WTC11 (cell line): ENCODE measurements around the gene TEX10. TPM values are rescaled to one million over a fixed set of nuclear protein-coding genes. Genes with fewer than 3 reads are reported as not detected.

Source experiments
- ATAC-seq: fragments of 200-7000 bp; cut with Tn5 transposase; 2 replicates; pipeline ENCODE4 v1.10.0; 2021; ENCODE audit warnings: mild to moderate bottlenecking, moderate library complexity
- CTCF ChIA-PET: fragments of 300-600 bp; sonication (Branson Sonifier 250); formaldehyde crosslinking; loops from one replicate; lab custom pipeline; 2021; ENCODE audit warnings: antibody characterized with exemption; lab: Charles Lee
- POLR2A ChIA-PET: fragments of 350-600 bp; sonication (Branson Sonifier 250); formaldehyde crosslinking; loops from one replicate; lab custom pipeline; 2021; ENCODE audit warnings: antibody characterized with exemption; lab: Charles Lee
- DNase-seq: peaks from one replicate; pipeline ENCODE4 v3.0.0; 2021; ENCODE audit warnings: low spot score
- H3K27ac Mint-ChIP-seq: 2 replicates; pipeline ENCODE4 v1.8.0; 2021; ENCODE audit warnings: mixed read lengths
- H3K27me3 Mint-ChIP-seq: 2 replicates; pipeline ENCODE4 v1.8.0; 2021; ENCODE audit warnings: low read depth, mild to moderate bottlenecking, moderate library complexity, mixed read lengths
- H3K36me3 Mint-ChIP-seq: 2 replicates; pipeline ENCODE4 v1.8.0; 2021; ENCODE audit warnings: mixed read lengths
- H3K4me1 Mint-ChIP-seq: 2 replicates; pipeline ENCODE4 v1.8.0; 2022; ENCODE audit warnings: mixed read lengths
- H3K4me3 Mint-ChIP-seq: 2 replicates; pipeline ENCODE4 v1.8.0; 2021; ENCODE audit warnings: mild to moderate bottlenecking, moderate library complexity, mixed read lengths
- H3K9me3 Mint-ChIP-seq: 2 replicates; pipeline ENCODE4 v1.8.0; 2021; ENCODE audit warnings: mixed read lengths
- EMX1 ChIP-seq: fragments of 250-450 bp; sonication (Bioruptor Pico); IDR thresholded peaks from 2 replicates; pipeline ENCODE4 v1.8.0; 2021; ENCODE audit warnings: mild to moderate bottlenecking
- JUN ChIP-seq: sonication (generic); formaldehyde crosslinking; IDR thresholded peaks from 2 replicates; pipeline ENCODE4 v1.8.0; 2023; ENCODE audit warnings: mild to moderate bottlenecking, missing genetic modification reagents
- NFYB ChIP-seq: sonication (generic); formaldehyde crosslinking; conservative IDR thresholded peaks from 2 replicates; pipeline ENCODE4 v1.8.0; 2022; ENCODE audit warnings: low read depth, missing genetic modification reagents
- RORB ChIP-seq: fragments of 250-450 bp; sonication (Bioruptor Pico); IDR thresholded peaks from 2 replicates; pipeline ENCODE4 v1.9.0; 2021; ENCODE audit warnings: mild to moderate bottlenecking
- SMAD3 ChIP-seq: sonication (generic); formaldehyde crosslinking; IDR thresholded peaks from 2 replicates; pipeline ENCODE4 v1.8.0; 2022; ENCODE audit warnings: missing genetic modification reagents, mild to moderate bottlenecking, borderline replicate concordance
- SMAD4 ChIP-seq: sonication (generic); formaldehyde crosslinking; IDR thresholded peaks from 2 replicates; pipeline ENCODE4 v1.8.0; 2022; ENCODE audit warnings: mild to moderate bottlenecking, missing genetic modification reagents
- TEAD1 ChIP-seq: sonication (generic); formaldehyde crosslinking; IDR thresholded peaks from 2 replicates; pipeline ENCODE4 v1.8.0; 2022; ENCODE audit warnings: mild to moderate bottlenecking, missing genetic modification reagents
- ZBTB21 ChIP-seq: sonication (generic); formaldehyde crosslinking; IDR thresholded peaks from 2 replicates; pipeline ENCODE4 v1.8.1; 2023; ENCODE audit warnings: mild to moderate bottlenecking, missing genetic modification reagents, borderline replicate concordance
- ZNF263 ChIP-seq: sonication (generic); formaldehyde crosslinking; IDR thresholded peaks from 2 replicates; pipeline ENCODE4 v1.8.1; 2022; ENCODE audit warnings: low read depth, mild to moderate bottlenecking, moderate library complexity, missing genetic modification reagents
- ZNF423 ChIP-seq: fragments of 250-450 bp; sonication (Bioruptor Pico); IDR thresholded peaks from 2 replicates; pipeline ENCODE4 v2.1.2; 2022; ENCODE audit warnings: mild to moderate bottlenecking, moderate library complexity
- total RNA-seq: library from RNA; stranded (reverse); gene quantifications from 3 replicates; pipeline ENCODE4 v1.2.3, GENCODE V29; 2021
- TF ChIP-seq, protein P1 (sequence below): sonication (generic); formaldehyde crosslinking; IDR thresholded peaks from 2 replicates; pipeline ENCODE4 v1.8.1; 2022; ENCODE audit warnings: missing genetic modification reagents, borderline replicate concordance
- TF ChIP-seq, protein P2 (sequence below): sonication (generic); formaldehyde crosslinking; IDR thresholded peaks from 2 replicates; pipeline ENCODE4 v1.8.1; 2023; ENCODE audit warnings: mild to moderate bottlenecking, moderate library complexity, missing genetic modification reagents
- TF ChIP-seq, protein P3 (sequence below): fragments of 250-450 bp; sonication (Bioruptor Pico); IDR thresholded peaks from 2 replicates; pipeline ENCODE4 v1.8.0; 2021; ENCODE audit warnings: mild to moderate bottlenecking
- TF ChIP-seq, protein P4 (sequence below): sonication (generic); formaldehyde crosslinking; IDR thresholded peaks from 2 replicates; pipeline ENCODE4 v1.8.0; 2023; ENCODE audit warnings: mild to moderate bottlenecking, missing genetic modification reagents
- TF ChIP-seq, protein P5 (sequence below): sonication (generic); formaldehyde crosslinking; IDR thresholded peaks from 2 replicates; pipeline ENCODE4 v1.8.1; 2023; ENCODE audit warnings: mild to moderate bottlenecking, missing genetic modification reagents
- TF ChIP-seq, protein P6 (sequence below): fragments of 250-450 bp; sonication (Bioruptor Pico); IDR thresholded peaks from 2 replicates; pipeline ENCODE4 v1.9.0; 2021; ENCODE audit warnings: mild to moderate bottlenecking
- TF ChIP-seq, protein P7 (sequence below): sonication (generic); formaldehyde crosslinking; IDR thresholded peaks from 2 replicates; pipeline ENCODE4 v1.8.1; 2023; ENCODE audit warnings: mild to moderate bottlenecking, missing genetic modification reagents, moderate library complexity
- TF ChIP-seq, protein P8 (sequence below): sonication (generic); formaldehyde crosslinking; IDR thresholded peaks from 2 replicates; pipeline ENCODE4 v1.8.0; 2022; ENCODE audit warnings: mild to moderate bottlenecking, missing genetic modification reagents
- TF ChIP-seq, protein P9 (sequence below): fragments of 200-600 bp; IDR thresholded peaks from 2 replicates; pipeline ENCODE4 v1.8.0; 2022; ENCODE audit warnings: antibody characterized with exemption

Gene TEX10
- total RNA-seq, 1 experiment from 2014 or later, result 64.7 TPM

DNA sequence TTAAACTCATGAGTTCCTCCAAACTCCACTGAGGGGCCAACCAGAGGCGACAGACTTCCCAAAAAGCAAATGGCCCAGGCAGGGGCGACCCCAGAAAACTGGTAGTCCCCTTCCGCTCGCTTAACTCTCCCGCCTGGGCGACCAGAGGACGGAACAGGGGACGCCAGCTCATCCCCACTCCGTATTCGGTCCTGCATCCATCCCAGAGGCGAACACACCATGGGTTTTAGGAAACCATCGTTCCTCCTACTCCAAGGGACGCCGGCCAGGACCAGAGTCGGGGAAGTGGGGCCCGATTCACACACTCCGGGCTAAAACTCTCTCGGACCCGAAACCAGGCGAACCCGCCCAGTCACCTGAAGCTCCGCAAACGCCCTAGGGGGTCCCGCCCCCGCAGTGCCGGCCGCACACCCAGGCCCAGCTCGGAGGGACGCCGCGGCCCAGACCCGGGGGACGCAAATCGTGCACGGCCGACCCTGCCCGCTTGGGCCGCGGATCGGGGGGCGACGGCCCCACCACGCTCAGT is 478 bp downstream of the TEX10 start:
- H3K4me3 Mint-ChIP-seq, result peak overlapping the region; percentile 94
- peaks cover 11% of the 10 kb centered on the region for H3K9me3 Mint-ChIP-seq
- no peaks in the 10 kb centered on the region for H3K27me3 Mint-ChIP-seq
- peak overlapping the region; percentile 88 for H3K27ac Mint-ChIP-seq
- CTCF ChIA-PET, result interaction anchor here (3.3 kb wide), 1 partner anchor 27 kb away, joined by 18 read pairs; no protein-coding TSS in a partner anchor
- ATAC-seq, result peak; percentile 13
- POLR2A ChIA-PET, result interaction anchor here (0.6 to 1.5 kb wide), 6 partner anchors 9 to 240 kb away, joined by 3 to 5 read pairs (median 4); partner anchors contain the start of genes MSANTD3 and TMEFF1
- peaks cover 50% of the 10 kb centered on the region for H3K4me1 Mint-ChIP-seq
- DNase-seq, result peak; percentile 47
- H3K36me3 Mint-ChIP-seq, result peaks cover 29% of the 10 kb centered on the region
- no peak for TF ChIP-seq JUN (CRISPR knock-in tag)
- TF ChIP-seq, protein P1, sequence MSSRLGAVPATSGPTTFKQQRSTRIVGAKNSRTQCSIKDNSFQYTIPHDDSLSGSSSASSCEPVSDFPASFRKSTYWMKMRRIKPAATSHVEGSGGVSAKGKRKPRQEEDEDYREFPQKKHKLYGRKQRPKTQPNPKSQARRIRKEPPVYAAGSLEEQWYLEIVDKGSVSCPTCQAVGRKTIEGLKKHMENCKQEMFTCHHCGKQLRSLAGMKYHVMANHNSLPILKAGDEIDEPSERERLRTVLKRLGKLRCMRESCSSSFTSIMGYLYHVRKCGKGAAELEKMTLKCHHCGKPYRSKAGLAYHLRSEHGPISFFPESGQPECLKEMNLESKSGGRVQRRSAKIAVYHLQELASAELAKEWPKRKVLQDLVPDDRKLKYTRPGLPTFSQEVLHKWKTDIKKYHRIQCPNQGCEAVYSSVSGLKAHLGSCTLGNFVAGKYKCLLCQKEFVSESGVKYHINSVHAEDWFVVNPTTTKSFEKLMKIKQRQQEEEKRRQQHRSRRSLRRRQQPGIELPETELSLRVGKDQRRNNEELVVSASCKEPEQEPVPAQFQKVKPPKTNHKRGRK (CRISPR knock-in tag), result 0 out of 2 replicates have a peak, but pooled peaks have one; percentile 9
- TF ChIP-seq, protein P2, sequence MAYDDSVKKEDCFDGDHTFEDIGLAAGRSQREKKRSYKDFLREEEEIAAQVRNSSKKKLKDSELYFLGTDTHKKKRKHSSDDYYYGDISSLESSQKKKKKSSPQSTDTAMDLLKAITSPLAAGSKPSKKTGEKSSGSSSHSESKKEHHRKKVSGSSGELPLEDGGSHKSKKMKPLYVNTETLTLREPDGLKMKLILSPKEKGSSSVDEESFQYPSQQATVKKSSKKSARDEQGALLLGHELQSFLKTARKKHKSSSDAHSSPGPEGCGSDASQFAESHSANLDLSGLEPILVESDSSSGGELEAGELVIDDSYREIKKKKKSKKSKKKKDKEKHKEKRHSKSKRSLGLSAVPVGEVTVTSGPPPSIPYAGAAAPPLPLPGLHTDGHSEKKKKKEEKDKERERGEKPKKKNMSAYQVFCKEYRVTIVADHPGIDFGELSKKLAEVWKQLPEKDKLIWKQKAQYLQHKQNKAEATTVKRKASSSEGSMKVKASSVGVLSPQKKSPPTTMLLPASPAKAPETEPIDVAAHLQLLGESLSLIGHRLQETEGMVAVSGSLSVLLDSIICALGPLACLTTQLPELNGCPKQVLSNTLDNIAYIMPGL, result peak; percentile 64; the same call in 1 of the 2 replicates
- TF ChIP-seq ZNF423 (CRISPR knock-in tag), result peak; percentile 38; the same call in 1 of the 2 replicates
- TF ChIP-seq, protein P3, sequence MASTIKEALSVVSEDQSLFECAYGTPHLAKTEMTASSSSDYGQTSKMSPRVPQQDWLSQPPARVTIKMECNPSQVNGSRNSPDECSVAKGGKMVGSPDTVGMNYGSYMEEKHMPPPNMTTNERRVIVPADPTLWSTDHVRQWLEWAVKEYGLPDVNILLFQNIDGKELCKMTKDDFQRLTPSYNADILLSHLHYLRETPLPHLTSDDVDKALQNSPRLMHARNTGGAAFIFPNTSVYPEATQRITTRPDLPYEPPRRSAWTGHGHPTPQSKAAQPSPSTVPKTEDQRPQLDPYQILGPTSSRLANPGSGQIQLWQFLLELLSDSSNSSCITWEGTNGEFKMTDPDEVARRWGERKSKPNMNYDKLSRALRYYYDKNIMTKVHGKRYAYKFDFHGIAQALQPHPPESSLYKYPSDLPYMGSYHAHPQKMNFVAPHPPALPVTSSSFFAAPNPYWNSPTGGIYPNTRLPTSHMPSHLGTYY (CRISPR knock-in tag), result no peak
- TF ChIP-seq SMAD4, result no peak
- no peak for TF ChIP-seq RORB (CRISPR knock-in tag)
- TF ChIP-seq TEAD1 (CRISPR knock-in tag), result no peak

DNA sequence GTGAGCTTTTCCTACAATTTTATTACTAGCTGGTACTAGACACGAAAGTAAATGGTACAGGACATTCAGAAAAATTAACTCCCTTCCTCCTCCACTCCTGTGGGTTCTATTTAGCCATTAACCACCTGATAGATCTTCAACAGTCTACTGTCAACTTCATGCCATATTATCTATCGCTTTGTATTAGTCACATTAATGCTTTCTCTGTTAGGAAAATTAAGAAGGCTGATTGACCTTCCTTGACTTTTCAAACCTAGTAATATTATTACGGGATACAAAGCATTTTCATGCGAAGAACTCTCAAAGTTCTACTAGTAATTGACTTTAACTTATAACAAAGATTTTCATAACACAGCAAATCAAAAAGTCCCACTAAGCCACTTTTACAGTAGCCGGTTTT is 1.2 kb downstream of the TEX10 start:
- H3K4me1 Mint-ChIP-seq, result peaks cover 50% of the 10 kb centered on the region
- ATAC-seq (no peak), DNase-seq (no peak)
- CTCF ChIA-PET, result interaction anchor here (0.7 to 3.3 kb wide), 3 partner anchors 20 to 136 kb away, joined by 3 to 18 read pairs (median 4); no protein-coding TSS in a partner anchor
- peaks cover 35% of the 10 kb centered on the region for H3K36me3 Mint-ChIP-seq
- peak overlapping the region; percentile 94 for H3K4me3 Mint-ChIP-seq
- no peaks in the 10 kb centered on the region for H3K27me3 Mint-ChIP-seq
- POLR2A ChIA-PET, result interaction anchor here (0.9 to 1.5 kb wide), 4 partner anchors 11 to 121 kb away, joined by 4 to 5 read pairs (median 4); partner anchors contain the start of genes MSANTD3 and TMEFF1
- H3K9me3 Mint-ChIP-seq, result peaks cover 11% of the 10 kb centered on the region
- H3K27ac Mint-ChIP-seq, result peak overlapping the region; percentile 88; the same call in 1 of the 2 replicates
- TF ChIP-seq, protein P4, sequence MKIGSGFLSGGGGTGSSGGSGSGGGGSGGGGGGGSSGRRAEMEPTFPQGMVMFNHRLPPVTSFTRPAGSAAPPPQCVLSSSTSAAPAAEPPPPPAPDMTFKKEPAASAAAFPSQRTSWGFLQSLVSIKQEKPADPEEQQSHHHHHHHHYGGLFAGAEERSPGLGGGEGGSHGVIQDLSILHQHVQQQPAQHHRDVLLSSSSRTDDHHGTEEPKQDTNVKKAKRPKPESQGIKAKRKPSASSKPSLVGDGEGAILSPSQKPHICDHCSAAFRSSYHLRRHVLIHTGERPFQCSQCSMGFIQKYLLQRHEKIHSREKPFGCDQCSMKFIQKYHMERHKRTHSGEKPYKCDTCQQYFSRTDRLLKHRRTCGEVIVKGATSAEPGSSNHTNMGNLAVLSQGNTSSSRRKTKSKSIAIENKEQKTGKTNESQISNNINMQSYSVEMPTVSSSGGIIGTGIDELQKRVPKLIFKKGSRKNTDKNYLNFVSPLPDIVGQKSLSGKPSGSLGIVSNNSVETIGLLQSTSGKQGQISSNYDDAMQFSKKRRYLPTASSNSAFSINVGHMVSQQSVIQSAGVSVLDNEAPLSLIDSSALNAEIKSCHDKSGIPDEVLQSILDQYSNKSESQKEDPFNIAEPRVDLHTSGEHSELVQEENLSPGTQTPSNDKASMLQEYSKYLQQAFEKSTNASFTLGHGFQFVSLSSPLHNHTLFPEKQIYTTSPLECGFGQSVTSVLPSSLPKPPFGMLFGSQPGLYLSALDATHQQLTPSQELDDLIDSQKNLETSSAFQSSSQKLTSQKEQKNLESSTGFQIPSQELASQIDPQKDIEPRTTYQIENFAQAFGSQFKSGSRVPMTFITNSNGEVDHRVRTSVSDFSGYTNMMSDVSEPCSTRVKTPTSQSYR (CRISPR knock-in tag), result no peak
- TF ChIP-seq, protein P5, sequence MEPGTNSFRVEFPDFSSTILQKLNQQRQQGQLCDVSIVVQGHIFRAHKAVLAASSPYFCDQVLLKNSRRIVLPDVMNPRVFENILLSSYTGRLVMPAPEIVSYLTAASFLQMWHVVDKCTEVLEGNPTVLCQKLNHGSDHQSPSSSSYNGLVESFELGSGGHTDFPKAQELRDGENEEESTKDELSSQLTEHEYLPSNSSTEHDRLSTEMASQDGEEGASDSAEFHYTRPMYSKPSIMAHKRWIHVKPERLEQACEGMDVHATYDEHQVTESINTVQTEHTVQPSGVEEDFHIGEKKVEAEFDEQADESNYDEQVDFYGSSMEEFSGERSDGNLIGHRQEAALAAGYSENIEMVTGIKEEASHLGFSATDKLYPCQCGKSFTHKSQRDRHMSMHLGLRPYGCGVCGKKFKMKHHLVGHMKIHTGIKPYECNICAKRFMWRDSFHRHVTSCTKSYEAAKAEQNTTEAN (CRISPR knock-in tag), result no peak
- no peak for TF ChIP-seq ZNF263 (CRISPR knock-in tag)
- TF ChIP-seq, protein P3 (CRISPR knock-in tag), result no peak
- TF ChIP-seq, protein P6, sequence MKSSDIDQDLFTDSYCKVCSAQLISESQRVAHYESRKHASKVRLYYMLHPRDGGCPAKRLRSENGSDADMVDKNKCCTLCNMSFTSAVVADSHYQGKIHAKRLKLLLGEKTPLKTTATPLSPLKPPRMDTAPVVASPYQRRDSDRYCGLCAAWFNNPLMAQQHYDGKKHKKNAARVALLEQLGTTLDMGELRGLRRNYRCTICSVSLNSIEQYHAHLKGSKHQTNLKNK (CRISPR knock-in tag), result no peak
- TF ChIP-seq SMAD3 (CRISPR knock-in tag), result no peak
- no peak for TF ChIP-seq NFYB (CRISPR knock-in tag)
- TF ChIP-seq, protein P7, sequence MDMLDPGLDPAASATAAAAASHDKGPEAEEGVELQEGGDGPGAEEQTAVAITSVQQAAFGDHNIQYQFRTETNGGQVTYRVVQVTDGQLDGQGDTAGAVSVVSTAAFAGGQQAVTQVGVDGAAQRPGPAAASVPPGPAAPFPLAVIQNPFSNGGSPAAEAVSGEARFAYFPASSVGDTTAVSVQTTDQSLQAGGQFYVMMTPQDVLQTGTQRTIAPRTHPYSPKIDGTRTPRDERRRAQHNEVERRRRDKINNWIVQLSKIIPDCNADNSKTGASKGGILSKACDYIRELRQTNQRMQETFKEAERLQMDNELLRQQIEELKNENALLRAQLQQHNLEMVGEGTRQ (CRISPR knock-in tag), result no peak
- no peak for TF ChIP-seq TEAD1 (CRISPR knock-in tag)
- TF ChIP-seq, protein P8, sequence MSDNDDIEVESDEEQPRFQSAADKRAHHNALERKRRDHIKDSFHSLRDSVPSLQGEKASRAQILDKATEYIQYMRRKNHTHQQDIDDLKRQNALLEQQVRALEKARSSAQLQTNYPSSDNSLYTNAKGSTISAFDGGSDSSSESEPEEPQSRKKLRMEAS (CRISPR knock-in tag), result no peak
- no peak for TF ChIP-seq ZBTB21
- TF ChIP-seq SMAD4, result no peak
- TF ChIP-seq EMX1 (CRISPR knock-in tag), result no peak
- TF ChIP-seq, protein P9, sequence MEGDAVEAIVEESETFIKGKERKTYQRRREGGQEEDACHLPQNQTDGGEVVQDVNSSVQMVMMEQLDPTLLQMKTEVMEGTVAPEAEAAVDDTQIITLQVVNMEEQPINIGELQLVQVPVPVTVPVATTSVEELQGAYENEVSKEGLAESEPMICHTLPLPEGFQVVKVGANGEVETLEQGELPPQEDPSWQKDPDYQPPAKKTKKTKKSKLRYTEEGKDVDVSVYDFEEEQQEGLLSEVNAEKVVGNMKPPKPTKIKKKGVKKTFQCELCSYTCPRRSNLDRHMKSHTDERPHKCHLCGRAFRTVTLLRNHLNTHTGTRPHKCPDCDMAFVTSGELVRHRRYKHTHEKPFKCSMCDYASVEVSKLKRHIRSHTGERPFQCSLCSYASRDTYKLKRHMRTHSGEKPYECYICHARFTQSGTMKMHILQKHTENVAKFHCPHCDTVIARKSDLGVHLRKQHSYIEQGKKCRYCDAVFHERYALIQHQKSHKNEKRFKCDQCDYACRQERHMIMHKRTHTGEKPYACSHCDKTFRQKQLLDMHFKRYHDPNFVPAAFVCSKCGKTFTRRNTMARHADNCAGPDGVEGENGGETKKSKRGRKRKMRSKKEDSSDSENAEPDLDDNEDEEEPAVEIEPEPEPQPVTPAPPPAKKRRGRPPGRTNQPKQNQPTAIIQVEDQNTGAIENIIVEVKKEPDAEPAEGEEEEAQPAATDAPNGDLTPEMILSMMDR, result no peak
